GM18517 (cell line): ENCODE measurements around the gene ZIC2.

Experiments
- ATAC-seq: cut with Tn5 transposase; IDR thresholded peaks from one replicate; pipeline ENCODE4 v1.9.1; 2021; ENCODE audit warnings: mild to moderate bottlenecking, moderate library complexity; ENCODE audit not compliant: unreplicated experiment

ZIC2 gene

GRCh38 chr13:99959540-99960230 lies 21.9 kb upstream of the ZIC2 start:
- ATAC-seq = no peak

DNA sequence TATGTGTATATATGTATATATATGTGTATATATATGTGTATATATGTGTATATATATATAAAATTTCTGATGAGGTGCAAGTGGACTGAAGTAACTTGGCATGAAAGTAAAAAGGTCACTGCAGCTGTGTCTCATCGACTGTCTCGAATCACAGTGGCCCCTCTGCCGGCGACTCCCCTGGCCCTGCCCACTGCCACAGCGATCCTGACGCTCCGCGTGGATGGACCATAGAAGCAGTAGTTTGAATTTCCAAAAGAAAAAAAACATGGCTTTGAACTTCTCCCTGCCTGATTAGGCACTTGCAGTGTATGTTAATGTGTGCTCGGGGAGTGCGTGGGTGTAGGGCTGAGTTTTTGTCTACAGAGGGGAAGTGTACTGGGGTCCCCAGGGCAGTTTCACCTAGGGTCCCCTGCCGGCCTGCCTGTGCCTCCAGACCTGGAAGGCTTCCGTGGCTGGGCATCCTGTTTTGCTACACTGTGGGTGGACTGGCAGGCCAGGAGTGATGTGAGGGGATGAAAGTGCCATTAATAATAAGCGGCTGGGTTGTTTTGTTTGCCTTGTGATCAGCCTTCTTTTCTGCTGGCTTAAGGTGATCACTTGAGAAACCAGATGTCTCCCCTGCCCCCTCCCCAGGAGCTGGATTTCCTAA lies 20.8 kb upstream of the ZIC2 start:
- ATAC-seq = no peak

DNA sequence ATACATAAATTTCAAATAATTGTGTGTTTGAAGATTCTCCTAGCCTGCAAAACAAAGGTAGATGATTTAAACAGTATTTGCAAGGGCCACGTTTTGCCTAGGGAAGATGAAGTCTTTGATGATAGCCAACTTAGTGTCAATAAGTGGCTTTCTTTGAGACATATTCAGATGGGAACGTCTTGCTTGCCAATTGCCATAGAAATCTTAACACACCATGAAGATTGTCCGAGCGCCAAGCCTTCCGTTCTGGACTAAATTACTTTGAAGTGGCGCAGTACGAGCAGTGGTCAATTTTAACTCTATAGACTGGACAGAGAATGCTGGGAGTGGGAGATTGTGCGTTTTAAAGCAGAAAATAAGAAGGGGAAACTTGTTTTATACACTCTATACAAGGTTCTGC lies 19.9 kb upstream of the ZIC2 start:
- no peak for ATAC-seq

- ATAC-seq = no peak
Observed at GRCh38 chr13:99962242-99962641, 19.3 kb upstream of the ZIC2 start.

DNA sequence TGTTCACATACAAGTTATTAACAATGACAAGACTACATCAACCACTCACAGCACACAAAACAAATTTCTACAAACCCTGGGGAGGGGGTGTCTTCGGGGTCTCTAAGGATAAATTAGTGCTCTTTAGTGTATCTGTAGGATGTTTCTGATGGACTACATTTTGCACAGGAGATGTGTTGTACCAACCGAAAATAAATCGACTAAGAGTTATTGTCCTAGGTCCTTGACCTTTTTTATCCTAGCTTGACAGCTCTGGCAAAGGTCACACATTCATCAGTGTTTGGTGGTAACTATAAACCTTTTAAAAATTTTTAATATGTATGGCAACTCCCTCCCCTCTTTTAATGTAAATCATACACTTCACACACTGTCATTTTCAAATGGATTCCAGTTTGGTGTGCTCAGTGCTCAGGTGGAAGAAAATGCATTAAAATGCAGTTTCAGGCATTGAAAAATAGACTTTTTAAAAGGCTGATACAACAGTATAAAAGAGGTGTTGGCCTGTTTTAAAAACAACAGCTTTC lies 17.7 kb upstream of the ZIC2 start:
- no peak for ATAC-seq

DNA sequence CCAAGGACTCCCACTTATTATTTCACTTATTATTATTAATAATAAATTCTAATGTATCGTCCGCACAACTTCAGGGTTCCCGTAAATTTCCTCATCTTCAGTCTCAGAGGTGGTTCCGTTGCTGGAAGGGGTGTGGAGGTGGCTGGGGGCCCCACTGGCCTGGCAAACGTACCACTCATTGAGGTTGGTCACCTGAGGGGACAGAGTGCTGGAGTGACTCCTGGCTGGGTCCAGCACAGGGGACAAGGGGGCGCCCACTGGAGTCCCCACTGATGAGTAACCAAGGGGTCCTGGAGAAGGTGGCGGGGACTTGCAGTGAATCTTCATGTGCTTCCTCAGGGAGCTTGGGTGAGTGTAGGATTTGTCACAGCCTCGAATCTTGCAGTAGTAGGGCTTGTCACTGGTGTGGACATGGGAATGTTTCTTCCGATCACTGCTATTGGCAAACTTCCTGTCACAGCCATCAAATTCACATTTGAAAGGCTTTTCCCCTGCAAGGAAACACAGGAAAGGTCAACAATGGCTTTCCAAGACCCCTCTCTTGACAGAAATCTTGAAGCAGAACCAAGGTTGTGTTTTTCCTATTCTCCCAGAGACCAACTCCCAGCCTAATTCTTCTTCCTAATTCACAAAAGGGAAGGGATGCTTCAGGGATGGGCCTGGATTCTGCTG lies 16.1 kb upstream of the ZIC2 start:
- no peak for ATAC-seq

DNA sequence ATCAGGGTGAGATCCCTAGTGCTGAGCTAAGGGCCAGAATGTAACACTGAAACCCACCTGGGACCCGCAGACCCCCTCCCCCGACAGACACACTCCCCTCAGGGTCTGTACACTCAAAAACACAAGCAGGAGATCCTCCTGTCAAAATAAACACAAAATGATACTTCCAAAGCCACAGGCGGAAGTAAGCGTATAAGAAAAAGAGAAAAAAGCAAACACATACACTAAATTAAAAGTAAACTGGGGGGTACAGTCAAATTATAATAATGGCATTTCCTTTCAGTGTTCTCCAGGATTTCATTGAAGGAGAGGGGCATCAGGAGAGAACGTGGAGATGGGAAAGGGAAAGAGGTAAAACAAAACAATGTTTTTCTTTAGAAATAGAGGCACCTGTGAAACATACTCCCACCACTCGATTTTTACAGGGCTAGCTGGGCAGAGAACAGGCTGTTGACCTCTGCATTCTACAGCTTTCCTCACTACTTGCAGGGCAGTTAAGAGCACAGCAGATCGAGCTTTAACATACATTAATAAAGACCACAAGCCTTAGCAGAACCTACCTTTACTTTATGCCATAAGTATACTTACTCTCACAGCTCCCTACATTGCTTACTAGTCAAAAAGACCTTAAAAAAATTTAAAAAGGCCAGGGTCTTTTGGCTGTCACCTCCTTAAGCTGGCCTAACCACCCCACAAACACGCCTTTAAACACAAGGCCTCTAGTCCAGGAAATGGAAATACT lies 15.3 kb upstream of the ZIC2 start:
- no peak for ATAC-seq

DNA sequence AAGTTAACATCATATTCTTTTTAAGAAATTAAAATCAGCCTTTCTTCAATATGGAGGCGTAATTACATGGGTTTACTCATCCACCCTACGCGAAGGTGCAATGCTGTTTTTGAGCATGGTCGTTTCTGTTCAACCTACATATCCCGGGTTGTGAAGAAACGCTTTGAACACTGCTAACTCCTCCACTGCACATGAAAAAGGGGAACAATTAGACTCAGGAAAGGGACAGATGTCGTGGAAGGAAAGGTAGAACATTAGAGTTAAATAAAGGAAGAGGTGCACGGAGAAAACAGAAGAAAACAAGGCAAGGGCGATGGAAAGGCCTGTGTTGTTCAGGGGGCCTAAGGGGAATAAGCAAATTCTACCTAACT lies 14.1 kb upstream of the ZIC2 start:
- ATAC-seq = no peak

DNA sequence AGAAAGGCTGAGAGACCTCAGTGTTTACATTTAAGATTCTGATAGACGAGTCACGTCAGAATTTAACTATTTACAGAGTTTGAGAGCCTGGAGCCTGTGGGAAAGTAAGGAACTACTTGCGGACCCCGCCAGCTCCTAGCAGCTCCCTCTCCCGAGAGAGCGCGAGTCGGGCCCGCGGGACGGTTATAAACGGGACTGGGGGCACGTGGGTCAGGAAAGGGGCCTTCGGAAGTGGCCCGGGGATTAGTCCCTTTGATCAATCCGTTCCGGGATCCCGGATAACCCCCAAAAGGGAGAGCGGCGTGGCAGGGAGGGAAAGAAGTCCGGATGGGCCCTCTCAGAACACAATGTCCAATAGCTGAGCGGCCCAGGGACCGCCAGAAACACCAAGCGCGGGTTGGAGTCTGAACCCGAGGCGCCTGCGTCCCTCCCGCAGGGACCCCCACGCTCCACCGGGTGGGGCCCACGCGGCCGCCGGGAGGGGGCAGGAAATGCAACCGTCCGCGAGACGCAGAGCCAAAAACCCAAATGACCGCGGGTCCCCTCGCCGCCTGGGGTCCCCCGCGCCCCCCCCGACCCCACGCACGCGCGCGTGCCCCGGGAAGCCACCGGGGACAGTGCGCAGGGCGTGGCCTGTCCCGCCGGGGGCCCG lies 13.6 kb upstream of the ZIC2 start:
- ATAC-seq = no peak

GRCh38 chr13:99968521-99969452 lies 12.8 kb upstream of the ZIC2 start:
- ATAC-seq = no peak

DNA sequence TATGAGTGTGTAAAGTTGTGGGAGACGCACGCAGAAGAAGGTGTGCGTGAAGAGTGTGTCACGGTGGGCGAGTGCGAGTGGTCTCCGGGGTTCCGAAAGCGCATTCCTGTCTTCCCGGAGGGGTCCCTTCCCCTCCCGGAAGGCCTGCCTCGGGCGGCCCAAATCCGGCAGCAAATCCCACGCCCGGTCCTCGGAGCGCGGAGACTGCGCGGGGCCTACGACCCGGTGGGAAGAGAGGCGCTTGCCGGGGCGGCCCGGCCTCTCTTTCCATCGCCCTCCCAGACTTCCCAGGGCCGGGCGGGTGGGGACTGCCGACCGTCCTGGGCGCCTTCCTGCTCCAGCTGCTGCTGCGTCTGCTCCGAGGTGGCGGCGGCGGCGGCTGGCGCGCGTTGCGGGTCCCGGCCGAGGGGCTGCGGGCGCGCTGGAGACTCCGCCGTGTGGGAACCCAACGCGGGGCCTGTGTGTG lies 12.1 kb upstream of the ZIC2 start:
- ATAC-seq = no peak

GRCh38 chr13:99969919-99970650 lies 11.5 kb upstream of the ZIC2 start:
- no peak for ATAC-seq

- ATAC-seq = no peak
Observed at GRCh38 chr13:99970651-99971575, 10.7 kb upstream of the ZIC2 start.

GRCh38 chr13:99971576-99972189 lies 9.9 kb upstream of the ZIC2 start, which contains the start of gene ZIC5:
ZIC5 (minus strand) TSS chr13:99971767; CDS start chr13:99971603, 164 bp downstream.
- no peak for ATAC-seq

DNA sequence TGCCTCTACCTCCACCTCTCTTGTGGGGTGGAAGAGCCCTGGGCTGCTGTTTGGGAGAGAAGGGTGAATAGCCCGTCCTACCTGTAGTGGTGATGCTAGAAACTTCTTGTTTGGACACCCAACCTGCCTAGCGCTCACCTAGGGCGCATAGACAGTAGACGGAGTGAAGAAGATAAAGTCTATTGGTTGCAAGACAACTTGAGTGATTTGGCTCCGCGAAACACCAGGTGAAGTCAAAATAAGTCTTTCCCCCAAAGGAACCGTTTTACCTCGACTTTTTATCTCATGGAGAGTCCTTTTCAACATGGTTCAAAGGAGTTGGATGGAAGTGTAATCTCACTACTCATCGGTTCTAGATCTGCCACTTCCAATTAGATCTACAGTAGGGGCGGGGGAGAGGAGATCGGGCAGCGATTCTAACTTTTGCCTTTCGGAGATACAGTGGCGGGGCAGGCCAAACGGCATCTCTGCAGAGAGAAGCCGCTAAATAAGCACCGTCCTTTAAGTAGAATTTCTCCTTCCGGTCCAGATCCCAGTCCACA lies 9.3 kb upstream of the ZIC2 start:
- ATAC-seq = no peak

GRCh38 chr13:99973163-99973807 lies 8.3 kb upstream of the ZIC2 start:
- ATAC-seq = no peak

GRCh38 chr13:99973808-99974185 lies 7.8 kb upstream of the ZIC2 start:
- ATAC-seq = no peak
